ENCODE results near the gene ADAMTSL2.

Gene ADAMTSL2

DNA sequence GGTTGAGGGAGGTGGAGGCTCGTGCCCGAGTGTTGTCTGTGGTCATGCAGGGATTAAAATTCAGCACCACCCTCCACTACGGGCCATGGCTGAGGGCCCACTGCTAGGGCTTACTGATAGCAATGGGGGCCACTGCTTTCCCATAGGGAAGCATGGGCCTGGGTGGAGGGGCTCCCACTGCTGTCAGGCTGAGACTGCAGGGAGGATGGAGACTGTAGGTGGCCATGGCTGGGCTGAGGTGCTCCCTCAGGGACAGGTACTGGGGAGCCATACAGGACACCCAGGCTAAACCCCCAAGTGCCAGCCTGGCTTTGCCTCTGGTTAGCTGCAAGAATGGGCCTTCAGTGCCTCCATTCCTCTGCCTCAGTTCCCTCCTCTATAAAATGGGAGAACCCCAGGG, 48.6 kb downstream of the ADAMTSL2 start:
- TF ChIP-seq, protein P1, sequence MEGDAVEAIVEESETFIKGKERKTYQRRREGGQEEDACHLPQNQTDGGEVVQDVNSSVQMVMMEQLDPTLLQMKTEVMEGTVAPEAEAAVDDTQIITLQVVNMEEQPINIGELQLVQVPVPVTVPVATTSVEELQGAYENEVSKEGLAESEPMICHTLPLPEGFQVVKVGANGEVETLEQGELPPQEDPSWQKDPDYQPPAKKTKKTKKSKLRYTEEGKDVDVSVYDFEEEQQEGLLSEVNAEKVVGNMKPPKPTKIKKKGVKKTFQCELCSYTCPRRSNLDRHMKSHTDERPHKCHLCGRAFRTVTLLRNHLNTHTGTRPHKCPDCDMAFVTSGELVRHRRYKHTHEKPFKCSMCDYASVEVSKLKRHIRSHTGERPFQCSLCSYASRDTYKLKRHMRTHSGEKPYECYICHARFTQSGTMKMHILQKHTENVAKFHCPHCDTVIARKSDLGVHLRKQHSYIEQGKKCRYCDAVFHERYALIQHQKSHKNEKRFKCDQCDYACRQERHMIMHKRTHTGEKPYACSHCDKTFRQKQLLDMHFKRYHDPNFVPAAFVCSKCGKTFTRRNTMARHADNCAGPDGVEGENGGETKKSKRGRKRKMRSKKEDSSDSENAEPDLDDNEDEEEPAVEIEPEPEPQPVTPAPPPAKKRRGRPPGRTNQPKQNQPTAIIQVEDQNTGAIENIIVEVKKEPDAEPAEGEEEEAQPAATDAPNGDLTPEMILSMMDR (IDR thresholded peaks at IDR 0.05; ENCODE audit: low read depth, low read length), result no peak
- H3K4me3 ChIP-seq (ENCODE audit: low read depth, low read length), result no peak overlapping the region

GRCh38 chr9:133583586-133583985, 49.1 kb downstream of the ADAMTSL2 start:
- no peak overlapping the region for H3K4me3 ChIP-seq (ENCODE audit: low read depth, low read length)
- TF ChIP-seq, protein P1 (IDR thresholded peaks at IDR 0.05; ENCODE audit: low read depth, low read length), result no peak

GRCh38 chr9:133584167-133584558, 49.7 kb downstream of the ADAMTSL2 start:
- TF ChIP-seq, protein P1 (IDR thresholded peaks at IDR 0.05; ENCODE audit: low read depth, low read length), result no peak

DNA sequence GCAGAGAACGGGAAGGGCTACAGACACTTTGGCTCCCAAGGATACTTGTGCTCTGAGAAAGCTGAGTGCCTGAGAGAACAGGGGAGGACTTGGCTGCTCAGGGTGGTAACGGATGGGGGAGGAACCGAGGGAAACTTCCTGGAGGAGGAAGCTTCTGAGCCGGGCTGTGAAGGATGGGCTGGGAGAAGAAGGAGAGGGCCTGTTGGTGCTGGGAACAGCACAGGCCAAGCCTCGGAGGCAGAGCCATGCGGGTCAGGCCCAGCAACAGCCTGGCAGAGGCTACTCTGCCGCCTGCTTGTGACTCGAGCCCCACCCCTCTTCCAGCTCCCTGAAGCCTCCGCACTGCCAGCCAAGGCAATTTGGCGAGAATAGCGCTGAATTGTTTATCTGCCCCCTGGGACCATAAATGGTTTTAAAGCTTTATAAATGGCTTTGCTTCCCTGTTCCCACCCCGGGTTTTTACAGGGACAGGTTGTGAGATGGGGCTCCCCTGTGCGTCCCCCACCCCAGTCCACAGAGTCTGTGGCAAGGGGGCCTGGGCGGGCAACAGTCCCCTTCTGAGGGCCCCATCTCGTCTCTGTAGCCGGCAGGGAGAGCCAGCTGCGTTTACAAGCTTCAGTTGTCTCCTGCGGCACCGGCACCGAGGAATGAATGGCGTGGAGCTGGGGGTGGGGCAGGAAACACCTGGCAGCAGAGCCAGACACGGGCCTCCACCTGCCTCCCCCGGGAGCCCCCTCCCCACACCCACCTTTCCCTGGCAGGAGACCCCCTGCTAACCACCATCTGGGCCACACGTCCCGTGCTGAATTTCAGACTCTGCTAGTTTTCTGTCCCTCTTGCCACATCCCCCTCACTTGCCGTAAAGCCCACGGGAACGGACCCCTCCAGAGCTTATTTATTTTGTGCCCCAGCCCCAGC, 50.3 kb downstream of the ADAMTSL2 start:
- TF ChIP-seq, protein P1 (IDR thresholded peaks at IDR 0.05; ENCODE audit: low read depth, low read length), result no peak
- no peak overlapping the region for H3K4me3 ChIP-seq (ENCODE audit: low read depth, low read length)

More at GRCh38 chr9:133584167-133584558, 49.7 kb downstream of the ADAMTSL2 start:
- no peak overlapping the region for H3K4me3 ChIP-seq (ENCODE audit: low read depth, low read length)

GRCh38 chr9:133585481-133586351, 51.2 kb downstream of the ADAMTSL2 start:
- H3K4me3 ChIP-seq (ENCODE audit: low read depth, low read length), result no peak overlapping the region
- TF ChIP-seq, protein P1 (IDR thresholded peaks at IDR 0.05; ENCODE audit: low read depth, low read length), result no peak

DNA sequence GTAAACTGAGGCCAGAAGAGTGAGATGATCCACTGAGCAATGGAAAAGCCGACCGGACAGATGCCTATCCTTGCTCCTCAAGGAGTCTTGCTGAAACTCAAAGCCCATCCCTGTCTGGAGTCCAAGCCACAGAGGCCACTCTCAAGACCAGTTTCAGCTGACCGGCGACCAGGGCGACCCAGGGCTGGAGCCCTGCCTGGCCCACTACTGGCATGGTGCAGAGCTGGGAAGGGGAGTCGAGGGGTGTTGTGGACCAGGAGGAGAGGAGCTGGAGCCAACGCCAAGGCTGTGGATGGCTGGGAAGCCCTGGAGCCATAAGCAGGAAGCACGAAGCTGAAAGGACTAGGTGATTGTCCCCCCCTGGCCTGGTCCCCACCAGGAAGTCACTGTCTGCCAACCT, 52.5 kb downstream of the ADAMTSL2 start:
- H3K4me3 ChIP-seq (ENCODE audit: low read depth, low read length), result no peak overlapping the region
- TF ChIP-seq, protein P1 (IDR thresholded peaks at IDR 0.05; ENCODE audit: low read depth, low read length), result no peak

Measured in WI38 (cell line).